Stimulated activated CD8-positive, alpha-beta memory T cell treated with anti-CD3 and anti-CD28 coated beads, Interleukin-2, amount 100 ng/mL, for 48 hours (primary cell): ENCODE results near the gene CD300E.

Experiments used
- DNase-seq, 2 donors: peaks; one replicate each; pipeline ENCODE4 v3.0.0-alpha.2; 2020; ENCODE audit warnings: low read depth in 2 of 2

CD300E gene

GRCh38 chr17:74566132-74566753 lies 57.3 kb downstream of the CD300E start:
- peak in 1 of 2 donors; percentile 25 for DNase-seq

GRCh38 chr17:74565126-74565525 lies 58.4 kb downstream of the CD300E start:
- DNase-seq: no peak

GRCh38 chr17:74563358-74563757 lies 60.2 kb downstream of the CD300E start:
- no peak for DNase-seq

- DNase-seq: no peak
Observed at GRCh38 chr17:74561586-74561985, 62.0 kb downstream of the CD300E start.
